H1 (cell line): Measurements from ENCODE around the gene ZNF385C. TPM values are rescaled to one million over a fixed set of nuclear protein-coding genes. Genes with fewer than 3 reads are reported as not detected.

Experiments
- CTCF ChIA-PET: fragments of 300-600 bp; sonication (Branson Sonifier 250); formaldehyde crosslinking; loops from one replicate; lab custom pipeline; 2021; ENCODE audit not compliant: partially characterized antibody; lab: Charles Lee
- POLR2A ChIA-PET: fragments of 300-600 bp; sonication (Branson Sonifier 250); formaldehyde crosslinking; loops from one replicate; lab custom pipeline; 2021; ENCODE audit warnings: inconsistent platforms; ENCODE audit not compliant: partially characterized antibody; lab: Charles Lee
- DNase-seq, 2 experiments: peaks; one replicate each; pipeline versions ENCODE4 v3.0.0 to v3.0.0-alpha.2; 2010 to 2022; ENCODE audit warnings: low spot score in 2 of 2, low read depth in 1 of 2, mixed read lengths in 1 of 2
- FAIRE-seq: peaks from 2 replicates; lab custom pipeline; 2011; peaks lifted over from hg19 to GRCh38; lab: Jason Lieb, UNC
- H2AFZ ChIP-seq: 2 replicates; pipeline ENCODE4 v1.8.1; 2012; ENCODE audit warnings: low read length, inconsistent platforms
- H2AK5ac ChIP-seq: 2 replicates; pipeline ENCODE4 v1.6.1; 2013; ENCODE audit warnings: low read depth, low read length
- H2BK120ac ChIP-seq: replicated peaks from 2 replicates; pipeline ENCODE3; 2013; ENCODE audit warnings: low read depth, low read length, inconsistent platforms
- H2BK12ac ChIP-seq: 2 replicates; pipeline ENCODE4 v1.6.1; 2013; ENCODE audit warnings: low read depth, low read length
- H2BK15ac ChIP-seq: 2 replicates; pipeline ENCODE4 v1.6.1; 2013; ENCODE audit warnings: low read length
- H2BK20ac ChIP-seq: 2 replicates; pipeline ENCODE4 v1.6.1; 2013; ENCODE audit warnings: low read length
- H2BK5ac ChIP-seq: 2 replicates; pipeline ENCODE4 v1.6.1; 2013; ENCODE audit warnings: low read depth, low read length
- H3K14ac ChIP-seq: 2 replicates; pipeline ENCODE4 v1.6.1; 2013; ENCODE audit warnings: inconsistent platforms; ENCODE audit not compliant: insufficient read length
- H3K18ac ChIP-seq: 2 replicates; pipeline ENCODE4 v1.6.1; 2013; ENCODE audit warnings: low read length; ENCODE audit errors: extremely low read depth
- H3K23ac ChIP-seq: 2 replicates; pipeline ENCODE4 v1.6.1; 2013; ENCODE audit warnings: inconsistent platforms; ENCODE audit not compliant: insufficient read length
- H3K23me2 ChIP-seq: 2 replicates; pipeline ENCODE4 v1.6.1; 2013; ENCODE audit warnings: low read depth, low read length
- H3K27ac ChIP-seq: 2 replicates; pipeline ENCODE4 v1.6.1; 2011; ENCODE audit warnings: low read depth, low read length, inconsistent platforms
- H3K27me3 ChIP-seq, 4 experiments: replicated peaks in 1 of 4; 1 replicate in 1 of 4; 2 replicates in 3 of 4; pipeline versions ENCODE4 v1.6.1 to v1.8.1; 2011 to 2013; ENCODE audit warnings: low read length in 3 of 4, mild to moderate bottlenecking in 3 of 4, inconsistent platforms in 2 of 4, mixed read lengths in 2 of 4, moderate library complexity in 1 of 4; ENCODE audit not compliant: control insufficient read depth in 3 of 4, insufficient read depth in 3 of 4; ENCODE audit errors: extremely low read depth in 1 of 4
- H3K36me3 ChIP-seq, 4 experiments: 2 replicates each; pipeline versions ENCODE4 v1.6.1 to v1.8.1; 2011 to 2013; ENCODE audit warnings: mild to moderate bottlenecking in 4 of 4, low read length in 3 of 4, moderate library complexity in 2 of 4, control low read depth in 1 of 4, inconsistent platforms in 1 of 4; ENCODE audit not compliant: insufficient read depth in 4 of 4, control insufficient read depth in 2 of 4
- H3K4ac ChIP-seq: replicated peaks from 2 replicates; pipeline ENCODE3; 2013; ENCODE audit warnings: low read length, low read depth, mixed read lengths, inconsistent platforms; ENCODE audit not compliant: insufficient read length
- H3K4me1 ChIP-seq, 4 experiments: replicated peaks in 1 of 4; 1 replicate in 1 of 4; 2 replicates in 3 of 4; pipeline versions ENCODE4 v1.6.1 to v1.8.1; 2011 to 2013; ENCODE audit warnings: low read length in 3 of 4, inconsistent platforms in 2 of 4, mixed read lengths in 1 of 4; ENCODE audit not compliant: insufficient read depth in 4 of 4, control insufficient read depth in 3 of 4
- H3K4me2 ChIP-seq, 2 experiments: 2 replicates each; pipeline versions ENCODE4 v1.6.1 to v1.8.1; 2011 to 2013; ENCODE audit warnings: low read depth in 2 of 2, low read length in 2 of 2, control low read depth in 1 of 2, inconsistent platforms in 1 of 2, mild to moderate bottlenecking in 1 of 2; ENCODE audit not compliant: insufficient read depth in 1 of 2
- H3K4me3 ChIP-seq, 4 experiments: fragments of 200-600, 300-600 bp in 1 of 4; sonication (generic), shearing (Covaris generic), sonication (Bioruptor Twin) in 1 of 4; 2 replicates each; pipeline versions ENCODE4 v1.5.1 to v1.8.1; 2011 to 2016; ENCODE audit warnings: low read length in 4 of 4, low read depth in 3 of 4, control low read depth in 2 of 4, inconsistent platforms in 2 of 4, mild to moderate bottlenecking in 2 of 4, mixed read lengths in 1 of 4, moderate library complexity in 1 of 4; ENCODE audit not compliant: insufficient read depth in 2 of 4; ENCODE audit errors: extremely low read depth in 1 of 4
- H3K56ac ChIP-seq: replicated peaks from 2 replicates; pipeline ENCODE3; 2013; ENCODE audit warnings: low read depth, mild to moderate bottlenecking, mixed read lengths, low read length, inconsistent platforms; ENCODE audit not compliant: insufficient read length
- H3K79me1 ChIP-seq: 2 replicates; pipeline ENCODE4 v1.6.1; 2013; ENCODE audit warnings: low read depth, low read length, control low read depth
- H3K79me2 ChIP-seq, 2 experiments: 2 replicates each; pipeline versions ENCODE4 v1.6.1 to v1.8.1; 2012 to 2013; ENCODE audit warnings: low read length in 2 of 2, mild to moderate bottlenecking in 2 of 2, inconsistent platforms in 1 of 2; ENCODE audit not compliant: insufficient read depth in 2 of 2, control insufficient read depth in 1 of 2
- H3K9ac ChIP-seq, 4 experiments: replicated peaks in 1 of 4; 1 replicate in 1 of 4; 2 replicates in 3 of 4; pipeline versions ENCODE4 v1.6.1 to v1.8.1; 2011 to 2013; ENCODE audit warnings: low read depth in 3 of 4, low read length in 3 of 4, control low read depth in 2 of 4, mild to moderate bottlenecking in 2 of 4, moderate library complexity in 2 of 4, inconsistent platforms in 1 of 4; ENCODE audit errors: extremely low read depth in 1 of 4
- H3K9me3 ChIP-seq, 2 experiments: 2 replicates each; pipeline versions ENCODE4 v1.6.1 to v1.8.1; 2012 to 2013; ENCODE audit warnings: mild to moderate bottlenecking in 2 of 2, moderate library complexity in 2 of 2, control low read depth in 1 of 2, inconsistent platforms in 1 of 2, low read depth in 1 of 2, low read length in 1 of 2, mixed read lengths in 1 of 2; ENCODE audit not compliant: insufficient read depth in 2 of 2
- H4K20me1 ChIP-seq, 2 experiments: replicated peaks in 1 of 2; 2 replicates each; pipeline versions ENCODE3 to v1.8.1; 2011 to 2013; ENCODE audit warnings: inconsistent platforms in 2 of 2, low read length in 2 of 2, mild to moderate bottlenecking in 1 of 2; ENCODE audit not compliant: insufficient read depth in 2 of 2, control insufficient read depth in 1 of 2
- H4K5ac ChIP-seq: 2 replicates; pipeline ENCODE4 v1.6.1; 2013; ENCODE audit warnings: low read length, low read depth, mixed read lengths, inconsistent platforms; ENCODE audit not compliant: insufficient read length
- H4K8ac ChIP-seq: 2 replicates; pipeline ENCODE4 v1.8.0; 2013; ENCODE audit warnings: mild to moderate bottlenecking, moderate library complexity, low read length, inconsistent platforms; ENCODE audit not compliant: insufficient read depth; ENCODE audit errors: extremely low read depth
- H4K91ac ChIP-seq: replicated peaks from 2 replicates; pipeline ENCODE3; 2013; ENCODE audit warnings: low read length, mixed read lengths, inconsistent platforms; ENCODE audit not compliant: insufficient read length
- RAD21 ChIP-seq, 2 experiments: IDR thresholded peaks in 1 of 2; conservative IDR thresholded peaks in 1 of 2; 2 replicates each; pipeline ENCODE4 v1.6.1; 2011; ENCODE audit warnings: low read depth in 2 of 2, low read length in 2 of 2, improper control_type of control experiment in 1 of 2, inconsistent platforms in 1 of 2, mild to moderate bottlenecking in 1 of 2, moderate library complexity in 1 of 2
- WGBS, 2 experiments: shearing (Covaris generic) in 1 of 2; methylation state at CpG; one replicate each; pipeline versions ENCODE4 v1.1.6 to v1.1.7; 2013 to 2015; ENCODE audit warnings: low lambda C conversion rate in 2 of 2, mixed read lengths in 2 of 2, inconsistent platforms in 1 of 2, low coverage in 1 of 2, missing lambda C conversion rate in 1 of 2; ENCODE audit not compliant: insufficient replicate concordance in 2 of 2, insufficient coverage in 1 of 2, insufficient read length in 1 of 2; ENCODE audit errors: extremely low coverage in 1 of 2, missing lambda C conversion rate in 1 of 2; 5-methylcytosine and 5-hydroxymethylcytosine counted together
- polyA plus RNA-seq, 7 experiments: library from polyadenylated mRNA; depleted of rRNA in 3 of 7; stranded (reverse) in 5 of 7; unstranded in 2 of 7; fragments of >200 nt in 5 of 7; fragments of 200-250 nt in 2 of 7; gene quantifications; 1 replicate in 5 of 7; 2 replicates in 1 of 7; 4 replicates in 1 of 7; pipeline versions ENCODE4 v1.2.1 to v1.2.3, GENCODE V29; 2011 to 2013; ENCODE audit warnings: missing spikeins in 2 of 7, mixed read lengths in 2 of 7
- total RNA-seq: library from RNA; stranded (reverse); fragmentation: NEBNext Ultra II Directional; extraction: Animal tissue kit (Norgen Biotek cat#: 25700); gene quantifications from 2 replicates; pipeline ENCODE4 v1.2.1, GENCODE V29; 2021

The ZNF385C gene
- total and polyA plus RNA-seq, 2 of the 8 experiments (the other 6 are each of a cell fraction or from before 2014, with no cell fraction given): 3.9 to 6.1 TPM

- peaks cover under 1 to 5% of the 10 kb centered on the region in 2 experiments for H4K20me1 ChIP-seq
- no peaks in the 10 kb centered on the region for H3K9me3 ChIP-seq
- no peak overlapping the region for H2AK5ac ChIP-seq
- H2BK5ac ChIP-seq: no peak overlapping the region
- H3K79me2 ChIP-seq: no peaks in the 10 kb centered on the region
- H3K23ac ChIP-seq: no peak overlapping the region
- H2BK12ac ChIP-seq: no peak overlapping the region
- H4K5ac ChIP-seq: no peak overlapping the region
- no peak overlapping the region for H2BK20ac ChIP-seq
- H3K56ac ChIP-seq: no peak overlapping the region
- no peak overlapping the region for H3K4ac ChIP-seq
- ChIA-PET CTCF (interaction anchor here (6.5 kb wide), 1 partner anchor 14 kb away, joined by 60 read pairs; the partner anchor contains the start of gene CNP), POLR2A (interaction anchor here (1.0 to 4.5 kb wide), 3 partner anchors 11 to 42 kb away, joined by 3 to 32 read pairs (median 15); partner anchors contain the start of genes CNP, DNAJC7 and NKIRAS2)
- H3K23me2 ChIP-seq: no peaks in the 10 kb centered on the region; the same call in 1 of the 2 replicates
- no peak overlapping the region for H3K14ac ChIP-seq
- H2AFZ ChIP-seq: no peak overlapping the region
- no peaks in the 10 kb centered on the region for H3K79me1 ChIP-seq
- DNase-seq (no peak), FAIRE-seq (no peak)
- H3K27me3 ChIP-seq: no peaks in the 10 kb centered on the region
- no peak overlapping the region for H4K91ac ChIP-seq
- no peak for TF ChIP-seq RAD21 (IDR thresholded peaks at IDR 0.05 in 1 of 2, conservative IDR thresholded peaks at IDR 0.05 in 1 of 2; ENCODE audit: low read depth in 2 of 2, low read length in 2 of 2)
- H4K8ac ChIP-seq: no peak overlapping the region
- H3K4me1 ChIP-seq: no peaks in the 10 kb centered on the region
- H3K18ac ChIP-seq: no peak overlapping the region
- no peak overlapping the region for H3K27ac ChIP-seq
- no peak overlapping the region for H3K4me3 ChIP-seq
- no peak overlapping the region for H3K9ac ChIP-seq
- peaks cover 41 to 86% (median 75%) of the 10 kb centered on the region in 4 experiments for H3K36me3 ChIP-seq
- H2BK120ac ChIP-seq: no peak overlapping the region
- WGBS, 2 experiments: 93% methylated on average over 4 of the region's 4 CpGs; no CpG with 5 or more reads in 1 of the 2 experiments
- no peak overlapping the region for H3K4me2 ChIP-seq
- H2BK15ac ChIP-seq: no peak overlapping the region
Observed at GRCh38 chr17:41977991-41978390, 120.3 kb downstream of the ZNF385C start.
